ENCODE data around the gene HMGB4.

Gene HMGB4

GRCh38 chr1:33886496-33886895, 22.6 kb downstream of the HMGB4 start:
- Histone ChIP-seq H2AFZ (ENCODE audit: low read depth, low read length) (no peak overlapping the region), H3K79me2 (ENCODE audit: low read length) (no peaks in the 10 kb centered on the region), H3K4me3 (ENCODE audit: low read length) (no peak overlapping the region), H4K20me1 (ENCODE audit: insufficient read depth, low read length) (no peaks in the 10 kb centered on the region), H3K4me2 (ENCODE audit: low read length) (no peak overlapping the region), H3K27ac (ENCODE audit: low read length) (no peak overlapping the region), H3K9ac (ENCODE audit: low read length) (no peak overlapping the region), H3K9me3 (ENCODE audit: insufficient read depth, low read length) (no peaks in the 10 kb centered on the region), H3K27me3 (ENCODE audit: low read depth, low read length) (no peaks in the 10 kb centered on the region), H3K4me1 (ENCODE audit: low read length) (no peaks in the 10 kb centered on the region), H3K36me3 (replicated peaks; ENCODE audit: low read depth, low read length) (no peaks in the 10 kb centered on the region)
- TF ChIP-seq CTCF (IDR thresholded peaks at IDR 0.05; ENCODE audit: low read depth, low read length) (no peak), EZH2phosphoT487 (IDR thresholded peaks at IDR 0.05; ENCODE audit: low read depth) (no peak)

GRCh38 chr1:33893147-33893830, 29.4 kb downstream of the HMGB4 start:
- H3K4me1 ChIP-seq (ENCODE audit: low read length): no peaks in the 10 kb centered on the region
- TF ChIP-seq CTCF (IDR thresholded peaks at IDR 0.05; ENCODE audit: low read depth, low read length) (no peak), EZH2phosphoT487 (IDR thresholded peaks at IDR 0.05; ENCODE audit: low read depth) (no peak)
- no peaks in the 10 kb centered on the region for H3K27me3 ChIP-seq (ENCODE audit: low read depth, low read length)
- H3K9ac ChIP-seq (ENCODE audit: low read length): no peak overlapping the region
- no peaks in the 10 kb centered on the region for H3K9me3 ChIP-seq (ENCODE audit: insufficient read depth, low read length)
- H4K20me1 ChIP-seq (ENCODE audit: insufficient read depth, low read length): no peaks in the 10 kb centered on the region
- no peak overlapping the region for H3K27ac ChIP-seq (ENCODE audit: low read length)
- H2AFZ ChIP-seq (ENCODE audit: low read depth, low read length): no peak overlapping the region
- H3K36me3 ChIP-seq (replicated peaks; ENCODE audit: low read depth, low read length): no peaks in the 10 kb centered on the region
- H3K4me2 ChIP-seq (ENCODE audit: low read length): no peak overlapping the region
- H3K4me3 ChIP-seq (ENCODE audit: low read length): no peak overlapping the region
- no peaks in the 10 kb centered on the region for H3K79me2 ChIP-seq (ENCODE audit: low read length)

GRCh38 chr1:33895396-33895795, 31.5 kb downstream of the HMGB4 start:
- Histone ChIP-seq H3K4me2 (ENCODE audit: low read length) (no peak overlapping the region), H2AFZ (ENCODE audit: low read depth, low read length) (no peak overlapping the region), H3K36me3 (replicated peaks; ENCODE audit: low read depth, low read length) (no peaks in the 10 kb centered on the region), H3K4me3 (ENCODE audit: low read length) (no peak overlapping the region), H3K27ac (ENCODE audit: low read length) (no peak overlapping the region), H3K9ac (ENCODE audit: low read length) (no peak overlapping the region), H4K20me1 (ENCODE audit: insufficient read depth, low read length) (no peaks in the 10 kb centered on the region), H3K27me3 (ENCODE audit: low read depth, low read length) (no peaks in the 10 kb centered on the region), H3K9me3 (ENCODE audit: insufficient read depth, low read length) (no peaks in the 10 kb centered on the region), H3K79me2 (ENCODE audit: low read length) (no peaks in the 10 kb centered on the region), H3K4me1 (ENCODE audit: low read length) (no peaks in the 10 kb centered on the region)
- TF ChIP-seq EZH2phosphoT487 (IDR thresholded peaks at IDR 0.05; ENCODE audit: low read depth): no peak
- no peak for TF ChIP-seq CTCF (IDR thresholded peaks at IDR 0.05; ENCODE audit: low read depth, low read length)

GRCh38 chr1:33895976-33896375, 32.1 kb downstream of the HMGB4 start:
- no peak overlapping the region for H3K4me2 ChIP-seq (ENCODE audit: low read length)
- H3K9me3 ChIP-seq (ENCODE audit: insufficient read depth, low read length): no peaks in the 10 kb centered on the region
- no peak overlapping the region for H3K4me3 ChIP-seq (ENCODE audit: low read length)
- no peaks in the 10 kb centered on the region for H3K27me3 ChIP-seq (ENCODE audit: low read depth, low read length)
- no peak overlapping the region for H3K27ac ChIP-seq (ENCODE audit: low read length)
- H4K20me1 ChIP-seq (ENCODE audit: insufficient read depth, low read length): no peaks in the 10 kb centered on the region
- H3K9ac ChIP-seq (ENCODE audit: low read length): no peak overlapping the region
- H3K79me2 ChIP-seq (ENCODE audit: low read length): no peaks in the 10 kb centered on the region
- H3K36me3 ChIP-seq (replicated peaks; ENCODE audit: low read depth, low read length): no peaks in the 10 kb centered on the region
- no peak overlapping the region for H2AFZ ChIP-seq (ENCODE audit: low read depth, low read length)
- TF ChIP-seq CTCF (IDR thresholded peaks at IDR 0.05; ENCODE audit: low read depth, low read length) (no peak), EZH2phosphoT487 (IDR thresholded peaks at IDR 0.05; ENCODE audit: low read depth) (no peak)
- no peaks in the 10 kb centered on the region for H3K4me1 ChIP-seq (ENCODE audit: low read length)

Measured in OCI-LY3 (cell line).